ENCODE data around the gene OR12D3.
"Not testable (repeated sequence)": the region's sequence is repeated elsewhere in the genome, so short reads cannot be mapped to it uniquely, and the experiment has no call there.

OR12D3 gene, protein sequence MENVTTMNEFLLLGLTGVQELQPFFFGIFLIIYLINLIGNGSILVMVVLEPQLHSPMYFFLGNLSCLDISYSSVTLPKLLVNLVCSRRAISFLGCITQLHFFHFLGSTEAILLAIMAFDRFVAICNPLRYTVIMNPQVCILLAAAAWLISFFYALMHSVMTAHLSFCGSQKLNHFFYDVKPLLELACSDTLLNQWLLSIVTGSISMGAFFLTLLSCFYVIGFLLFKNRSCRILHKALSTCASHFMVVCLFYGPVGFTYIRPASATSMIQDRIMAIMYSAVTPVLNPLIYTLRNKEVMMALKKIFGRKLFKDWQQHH

DNA sequence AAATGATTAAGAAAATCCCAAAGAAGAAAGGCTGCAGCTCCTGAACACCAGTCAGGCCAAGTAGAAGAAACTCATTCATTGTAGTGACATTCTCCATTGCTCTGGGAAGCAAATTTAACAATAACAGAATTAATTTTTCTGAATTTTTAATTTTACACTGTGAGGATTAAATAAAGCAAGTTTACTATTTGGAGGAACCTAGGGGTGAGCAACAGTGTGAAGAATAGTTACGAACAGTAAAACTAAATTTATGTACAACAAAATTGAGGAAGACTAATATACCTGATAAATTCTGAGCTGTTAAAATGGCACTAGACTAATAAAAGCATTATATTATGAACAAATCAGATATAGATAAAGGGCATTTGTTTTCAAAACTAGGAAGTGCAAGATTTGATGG lies at the start of gene OR12D3:
OR12D3 (minus strand) TSS at position 101 of the 400 bp plus-strand sequence; CDS start at position 97, 4 bp downstream.
- DNase-seq (ENCODE audit: low read depth) = no peak

DNA sequence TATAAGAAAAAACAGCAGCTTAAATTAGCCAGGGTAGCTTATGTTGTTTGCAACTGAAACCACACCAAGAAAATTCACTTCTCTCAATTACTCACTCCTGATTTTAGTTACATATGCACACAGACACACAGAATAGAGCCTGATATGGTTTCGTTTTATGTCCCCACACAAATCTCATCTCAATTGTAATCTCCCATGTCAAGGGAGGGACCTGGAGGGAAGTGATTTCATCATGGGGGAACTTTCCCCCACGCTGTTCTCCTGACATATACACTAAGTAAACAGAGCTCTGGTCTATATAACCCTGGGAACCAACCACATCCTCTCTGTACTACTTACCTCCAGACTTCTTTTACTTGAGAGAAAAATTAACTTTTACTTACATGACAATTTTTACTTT lies 49.5 kb upstream of the OR12D3 start:
- no peak for DNase-seq (ENCODE audit: low read depth)

DNA sequence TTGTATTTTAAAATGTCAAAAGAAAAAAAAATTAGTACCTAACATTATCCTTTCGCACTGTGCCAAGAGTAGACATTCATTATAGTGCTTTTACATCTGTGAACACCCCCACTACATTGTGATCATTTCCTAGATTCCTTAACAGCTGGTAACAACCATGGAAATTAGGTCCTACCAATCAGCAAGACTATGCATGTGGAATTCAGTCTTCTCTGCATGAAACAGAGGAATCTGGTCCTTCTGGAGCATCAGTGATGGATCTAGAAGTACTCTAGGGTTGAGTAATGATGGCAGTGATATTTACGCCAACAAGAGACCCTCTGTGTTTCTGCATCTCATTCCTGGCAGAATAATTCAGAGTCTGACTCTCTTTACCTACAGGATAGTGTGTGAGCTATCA lies 49.1 kb upstream of the OR12D3 start:
- no peak for DNase-seq (ENCODE audit: low read depth)

DNA sequence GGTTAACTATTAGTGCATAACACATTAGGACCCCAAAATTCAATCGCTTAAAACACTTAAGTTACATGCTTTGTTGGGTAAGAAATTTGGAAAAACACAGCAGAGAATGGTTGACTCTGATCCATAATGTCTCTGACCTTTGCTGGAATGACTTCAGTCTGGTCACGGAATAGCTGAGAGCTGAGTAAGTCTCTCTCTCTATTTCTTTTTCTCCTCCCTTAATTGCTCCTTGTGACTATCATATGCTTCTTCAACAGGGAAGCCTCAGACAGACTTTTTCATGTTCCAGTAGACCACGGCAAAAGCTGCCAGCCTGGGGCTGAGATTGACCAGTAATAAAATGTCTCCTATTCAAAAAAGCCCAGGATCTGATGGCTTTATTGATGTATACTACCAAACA lies 44.4 kb upstream of the OR12D3 start:
- no peak for DNase-seq (ENCODE audit: low read depth)

DNA sequence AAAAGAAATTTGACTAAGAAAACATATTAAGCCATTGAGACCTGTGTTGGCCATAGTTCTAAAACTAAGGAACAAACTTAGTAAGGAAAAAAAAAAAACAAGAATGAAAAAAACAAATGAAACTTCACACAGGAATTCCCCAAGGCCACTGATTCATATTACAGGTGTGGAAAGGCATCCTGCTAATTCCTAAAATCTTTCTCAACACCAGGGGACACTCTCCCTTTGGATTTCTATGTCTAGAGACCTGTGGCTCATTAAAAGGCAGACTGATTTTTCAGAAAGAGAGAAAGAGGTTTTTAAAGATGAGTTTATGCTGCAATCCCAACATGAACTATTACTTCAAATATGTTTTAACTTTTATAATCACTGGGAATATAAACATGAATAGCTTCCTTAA lies 39.5 kb upstream of the OR12D3 start, which contains the start of gene OR12D1:
OR12D1 (plus strand) TSS at position 341 of the 400 bp plus-strand sequence.
- DNase-seq (ENCODE audit: low read depth) = no peak

DNA sequence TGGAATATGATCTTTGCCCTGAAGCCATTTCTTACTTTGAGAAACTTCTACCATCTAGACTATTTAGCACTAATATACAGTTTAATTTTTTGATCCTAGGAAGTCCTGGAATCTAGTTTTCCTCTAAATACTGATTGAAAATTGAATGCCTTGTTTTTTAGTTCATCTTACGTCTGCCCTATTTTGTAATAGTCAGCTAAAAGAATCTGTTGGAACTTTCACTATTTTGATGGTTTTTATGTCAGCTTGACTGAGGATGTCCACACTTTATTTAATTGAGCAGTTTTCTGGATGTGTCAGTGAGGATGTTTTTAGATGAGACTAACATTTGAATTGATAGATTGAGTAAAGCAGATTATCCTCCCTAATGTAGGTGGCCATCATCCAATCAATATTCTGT lies 28.7 kb upstream of the OR12D3 start:
- no peak for DNase-seq (ENCODE audit: low read depth)

DNA sequence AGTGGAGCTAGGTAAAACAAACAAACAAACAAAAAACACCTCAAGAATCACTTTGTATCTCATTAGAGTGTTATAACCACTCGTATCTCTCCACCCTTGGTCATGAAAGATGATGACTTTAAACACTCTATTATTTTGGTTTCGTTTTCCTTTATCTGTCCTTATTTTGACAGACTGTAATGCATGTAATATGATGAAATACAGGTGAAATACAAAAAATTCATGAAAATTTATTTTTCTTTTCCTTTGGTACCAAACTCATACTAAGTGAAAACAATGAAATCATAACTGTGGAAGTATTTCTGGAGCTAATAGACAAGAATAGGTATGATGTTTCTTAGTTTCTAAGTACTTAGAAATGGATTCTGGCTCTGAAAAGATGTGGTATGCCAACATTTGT lies 24.4 kb upstream of the OR12D3 start:
- DNase-seq (ENCODE audit: low read depth) = no peak

DNA sequence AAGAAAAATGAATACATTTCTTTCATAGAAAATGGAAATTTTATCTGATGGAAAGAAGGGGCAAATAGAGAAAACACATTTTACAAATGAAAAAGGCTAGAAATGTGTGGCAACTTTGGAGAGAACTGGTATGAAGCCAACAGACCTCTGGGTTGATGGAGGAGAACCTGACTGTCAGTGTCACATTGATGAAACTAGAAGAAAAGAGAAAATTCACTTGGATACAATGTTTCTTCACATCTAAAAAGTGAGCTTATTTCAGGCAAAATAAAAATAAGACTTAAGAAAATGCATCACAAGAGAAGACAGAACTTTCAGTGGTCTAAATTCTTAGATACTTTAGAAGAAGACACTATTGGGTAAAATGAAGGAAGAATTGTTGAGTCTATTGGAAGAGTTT lies 20.2 kb upstream of the OR12D3 start, which contains the start of gene OR12D2:
OR12D2 (plus strand) TSS at position 301 of the 400 bp plus-strand sequence. CDS start 1,069 bp downstream, outside the sequence.
- no peak for DNase-seq (ENCODE audit: low read depth)

DNA sequence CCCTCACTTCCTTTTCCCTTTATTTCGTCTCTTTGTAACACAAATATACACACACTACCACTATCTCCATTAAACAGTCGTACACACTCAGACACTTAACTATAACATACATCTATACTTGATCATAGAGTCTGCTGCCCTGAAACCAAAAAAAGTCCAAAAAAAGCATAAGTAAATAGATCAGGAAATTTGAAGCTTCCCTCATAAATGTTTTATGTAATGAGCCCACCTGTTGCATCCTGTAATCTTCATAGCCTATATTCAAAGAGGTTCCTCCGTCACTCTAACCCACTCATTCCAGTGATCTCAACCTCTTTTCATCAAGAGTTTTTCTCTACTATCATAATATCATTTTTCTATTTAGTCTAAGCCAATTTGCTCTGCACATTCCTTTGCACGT lies 13.4 kb upstream of the OR12D3 start:
- DNase-seq (ENCODE audit: low read depth) = no peak

DNA sequence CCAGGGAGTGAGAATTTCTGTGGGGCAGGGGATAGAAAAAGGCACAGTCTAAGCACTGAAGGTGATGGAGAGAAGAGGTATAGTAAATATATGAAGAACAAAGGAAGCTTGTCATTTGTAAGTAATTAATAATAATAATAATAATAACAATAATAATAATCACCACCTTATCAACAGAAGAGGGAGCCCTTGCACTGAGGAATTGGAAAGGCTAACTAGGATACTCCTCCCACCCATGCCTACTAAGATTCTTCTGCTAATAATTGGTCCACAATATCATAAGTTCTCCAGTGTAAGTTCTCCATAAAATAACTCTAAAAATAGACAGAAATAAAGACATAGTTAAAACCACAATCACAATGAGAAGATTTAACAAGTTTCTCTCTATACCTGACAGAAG lies 912 bp upstream of the OR12D3 start:
- no peak for DNase-seq (ENCODE audit: low read depth)

DNA sequence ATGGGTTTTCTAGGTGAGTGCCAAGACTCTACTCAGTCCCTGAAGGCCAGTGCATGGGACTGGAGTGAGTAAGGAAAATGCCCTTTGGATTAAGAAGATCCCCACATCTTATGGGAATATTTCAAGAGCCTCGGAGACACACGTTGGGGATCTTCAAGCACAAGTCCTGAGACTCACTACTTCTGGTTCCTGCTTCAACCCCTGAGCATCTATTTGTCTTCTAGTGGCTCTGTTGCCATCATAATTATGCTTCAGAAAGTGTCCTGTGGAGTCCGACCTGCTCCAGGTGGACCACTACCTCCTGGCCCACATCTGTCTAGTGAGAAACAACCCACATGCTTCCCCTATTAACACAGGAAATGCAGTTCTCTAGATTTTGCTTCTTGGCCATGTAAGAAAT lies 6.3 kb downstream of the OR12D3 start, which contains the start of gene OR5V1:
OR5V1 (minus strand) TSS at position 101 of the 400 bp plus-strand sequence. CDS start 12,670 bp downstream, outside the sequence.
- no peak for DNase-seq (ENCODE audit: low read depth)

DNA sequence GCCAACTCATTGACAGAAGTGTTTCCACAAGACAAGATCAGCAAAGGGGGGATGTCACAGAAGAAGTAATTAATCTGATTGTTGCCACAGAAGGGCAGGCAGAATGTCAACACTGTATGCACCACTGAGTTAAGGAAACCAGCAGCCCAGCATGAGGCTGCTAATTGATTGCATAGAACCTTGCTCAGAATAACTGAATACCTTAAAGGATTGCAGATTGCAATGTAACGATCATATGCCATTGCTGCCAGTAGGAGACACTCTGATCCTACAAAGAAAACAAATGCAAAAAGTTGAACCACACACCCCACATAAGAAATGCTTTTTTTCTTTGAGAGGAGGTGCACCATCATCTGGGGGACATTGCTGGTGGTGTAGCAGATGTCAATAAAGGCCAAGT lies 19.5 kb downstream of the OR12D3 start:
- no peak for DNase-seq (ENCODE audit: low read depth)

DNA sequence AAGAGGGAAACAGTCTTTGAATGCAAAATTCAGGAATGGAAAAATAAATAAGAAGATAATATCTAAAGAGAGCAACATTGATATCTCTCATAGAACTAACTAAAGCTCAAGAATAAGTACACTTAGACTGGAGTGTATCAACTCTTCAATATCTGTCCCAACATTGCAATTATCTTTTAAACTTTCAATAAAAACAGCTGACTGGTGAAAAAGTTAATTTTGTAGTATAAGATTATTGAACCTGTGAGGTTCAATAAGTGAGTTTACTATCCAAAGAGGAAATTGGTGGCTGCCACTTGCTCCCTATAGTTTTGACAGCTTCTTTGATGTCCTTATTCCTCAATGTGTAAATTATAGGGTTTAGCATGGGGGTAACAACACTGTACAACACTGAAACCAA lies 20.1 kb downstream of the OR12D3 start:
- no peak for DNase-seq (ENCODE audit: low read depth)

DNA sequence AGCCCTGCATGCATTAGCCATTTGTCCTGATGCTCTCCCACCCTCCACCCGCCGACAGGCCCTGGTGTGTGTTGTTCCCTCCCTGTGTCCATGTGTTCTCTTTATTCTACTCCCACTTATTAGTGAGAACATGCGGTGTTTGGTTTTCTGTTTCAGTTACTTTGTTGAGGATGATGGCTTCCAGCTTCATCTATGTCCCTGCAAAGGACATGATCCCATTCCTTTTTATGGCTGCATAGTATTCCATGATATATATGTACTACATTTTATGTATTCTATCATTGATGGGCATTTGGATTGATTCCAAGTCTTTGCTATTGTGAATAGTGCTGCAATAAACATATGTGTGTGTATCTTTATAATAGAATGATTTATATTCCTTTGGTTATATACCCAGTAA lies 25.7 kb downstream of the OR12D3 start:
- DNase-seq (ENCODE audit: low read depth) = not testable (repeated sequence)

DNA sequence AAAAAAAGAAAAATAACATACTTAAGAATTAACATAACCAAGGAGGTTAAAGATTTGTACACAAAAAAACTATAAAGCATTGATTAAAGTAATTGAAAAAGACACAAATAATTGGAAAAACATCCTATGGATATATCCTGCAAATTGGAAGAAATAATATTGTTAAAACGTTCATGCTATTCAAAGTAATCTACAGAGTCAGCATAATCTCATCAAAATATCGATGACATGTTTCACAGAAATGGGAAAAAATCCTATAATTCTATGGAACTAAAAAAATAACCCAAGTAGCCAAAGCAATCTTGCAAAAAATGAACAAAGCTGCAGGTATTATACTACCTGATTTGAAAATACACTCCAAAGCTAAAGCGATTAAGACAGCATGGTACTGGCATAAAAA lies 29.7 kb downstream of the OR12D3 start:
- DNase-seq (ENCODE audit: low read depth) = no peak

DNA sequence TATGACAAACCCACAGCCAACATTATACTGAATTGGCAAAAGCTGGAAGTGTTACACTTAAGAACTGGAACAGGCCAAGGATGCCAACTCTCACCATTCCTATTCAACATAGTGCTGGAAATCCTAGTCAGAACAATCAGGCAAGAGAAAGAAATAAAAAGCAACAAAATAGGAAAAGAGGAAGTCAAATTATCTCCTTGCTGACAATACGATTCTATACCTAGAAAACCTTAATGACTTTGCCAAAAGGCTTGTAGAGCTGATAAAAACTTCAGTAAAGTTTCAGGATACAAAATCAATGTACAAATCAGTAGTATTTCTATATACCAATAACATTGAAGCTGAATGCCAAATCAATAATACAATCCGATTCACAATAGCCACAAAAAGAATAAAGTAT lies 38.8 kb downstream of the OR12D3 start:
- no peak for DNase-seq (ENCODE audit: low read depth)

DNA sequence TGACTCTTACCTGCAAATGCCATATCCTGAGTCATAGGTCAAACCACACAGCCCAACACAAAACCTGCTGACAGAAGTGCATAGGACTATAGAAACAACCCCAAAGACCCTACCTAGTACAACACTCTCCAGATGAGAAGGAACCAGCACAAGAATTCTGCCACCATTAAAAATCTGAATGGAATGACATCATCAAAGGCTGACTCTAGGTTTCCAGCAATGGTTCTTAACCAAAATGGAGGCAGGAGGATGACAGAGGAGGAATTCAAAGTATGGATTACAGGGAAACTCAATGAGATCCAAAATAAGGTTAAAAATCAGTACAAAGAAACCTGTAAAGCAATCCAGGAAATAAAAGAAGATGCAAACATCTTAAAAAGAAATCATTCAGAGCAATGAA lies 42.4 kb downstream of the OR12D3 start:
- no peak for DNase-seq (ENCODE audit: low read depth)

DNA sequence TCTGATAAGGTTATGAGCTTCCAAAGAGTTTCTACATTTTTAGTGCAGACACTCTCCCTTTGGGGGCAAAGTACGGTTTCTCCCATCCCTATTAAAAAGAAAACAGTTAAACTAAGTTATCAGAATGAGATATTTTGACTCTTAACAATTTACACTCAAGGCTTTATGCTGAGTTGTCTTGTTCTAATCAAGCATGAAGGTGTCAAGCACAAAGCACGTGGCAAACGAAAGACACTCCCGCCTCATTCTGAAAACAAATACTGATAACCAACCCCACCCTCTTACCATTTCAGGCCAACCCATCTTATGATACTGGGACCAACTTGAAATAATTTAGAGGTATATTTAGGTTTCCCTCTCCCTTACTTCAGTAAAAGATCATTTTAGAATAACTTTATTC lies 49.3 kb downstream of the OR12D3 start:
- no peak for DNase-seq (ENCODE audit: low read depth)

Measured in activated gamma-delta T cell treated with anti-CD3 and anti-CD28 coated beads, Interleukin-2, amount 50 U/mL, for 16 hours (primary cell).